Esophagus squamous epithelium (tissue), 5 donors: ENCODE data around the gene TMEM116. TPM values are rescaled to one million over a fixed set of nuclear protein-coding genes. Genes with fewer than 3 reads are reported as not detected.
"Not testable (repeated sequence)": the region's sequence is repeated elsewhere in the genome, so short reads cannot be mapped to it uniquely, and the experiment has no call there.

Experiments used
- DNase-seq: peaks from one replicate; lab custom pipeline; 2025; lab: John Stamatoyannopoulos, UW
- H3K27ac ChIP-seq, 4 donors: fragments of 200-600 bp; sonication (generic); one replicate each; pipeline ENCODE4 v1.5.1; 2016 to 2019; ENCODE audit warnings: mild to moderate bottlenecking in 1 of 4
- H3K27me3 ChIP-seq, 4 donors: fragments of 200-600 bp; sonication (generic); 1 replicate in 3 of 4; 2 replicates in 1 of 4; pipeline versions ENCODE4 v1.5.1 to v1.6.0; 2017 to 2021; ENCODE audit warnings: antibody characterized with exemption in 1 of 4
- H3K36me3 ChIP-seq, 3 donors: fragments of 200-600 bp; sonication (generic); one replicate each; pipeline ENCODE4 v1.5.1; 2016 to 2019
- H3K4me1 ChIP-seq, 3 donors: fragments of 200-600 bp; sonication (generic); one replicate each; pipeline ENCODE4 v1.5.1; 2017 to 2019
- H3K4me3 ChIP-seq, 4 donors: fragments of 200-600 bp; sonication (generic); 1 replicate in 3 of 4; 2 replicates in 1 of 4; pipeline ENCODE4 v1.5.1; 2016 to 2019; ENCODE audit warnings: mild to moderate bottlenecking in 2 of 4, moderate library complexity in 1 of 4
- H3K9me3 ChIP-seq, 3 donors: fragments of 200-600 bp; sonication (generic); one replicate each; pipeline ENCODE4 v1.5.1; 2016 to 2019
- CTCF ChIP-seq, 6 experiments: fragments of 450-650 bp in 4 of 6; fragments of 200-600 bp in 2 of 6; sonication (generic) in 2 of 6; IDR thresholded peaks; one replicate each; pipeline ENCODE4 v1.5.1; 2016 to 2019; ENCODE audit warnings: antibody characterized with exemption in 6 of 6, mild to moderate bottlenecking in 4 of 6, moderate library complexity in 4 of 6
- POLR2A ChIP-seq, 4 donors: fragments of 450-650 bp; IDR thresholded peaks; one replicate each; pipeline ENCODE4 v1.6.1; 2017; ENCODE audit warnings: antibody characterized with exemption in 4 of 4, mild to moderate bottlenecking in 4 of 4, moderate library complexity in 3 of 4
- WGBS, 2 donors: methylation state at CpG; one replicate each; pipeline ENCODE4 v1.1.5; 2018; 5-methylcytosine and 5-hydroxymethylcytosine counted together
- intact Hi-C: fragments of 100-400 bp; cut with DNase I; formaldehyde crosslinking; loops from one replicate; pipeline ENCODE4 v1.15.0; 2022
- total RNA-seq, 4 donors: library from RNA; depleted of rRNA; stranded (reverse); fragments of >200 nt; gene quantifications; one replicate each; pipeline ENCODE4 v1.1.0, GENCODE V29; 2016
- donor health status: DM: yes; HTN: yes; CAD: no.

Gene TMEM116
- 10 to 100 TPM in 2 of 4 donors, 1 to 10 TPM in 2; 4.7 to 12.1 (median 9.1) TPM for total RNA-seq

- TF ChIP-seq CTCF (IDR thresholded peaks at IDR 0.05) (peak; percentile 29 to 80 (median 69)), POLR2A (IDR thresholded peaks at IDR 0.05) (peak in 3 of 4 donors; percentile 54 to 95 (median 89))
- intact Hi-C loops = no loop called here
- peak; percentile 96 for DNase-seq
- Histone ChIP-seq H3K27me3 (no peaks in the 10 kb centered on the region), H3K9me3 (no peaks in the 10 kb centered on the region), H3K4me1 (peaks cover 17 to 72% (median 28%) of the 10 kb centered on the region in 3 donors), H3K27ac (peak within 1 kb of the TSS; percentile 94 to 100 (median 98)), H3K4me3 (peak within 1 kb of the TSS; percentile 82 to 100 (median 96)), H3K36me3 (peaks cover 0 to 18% (median 0%) of the 10 kb centered on the region in 3 donors)
- WGBS, 2 donors = 0 to 2% methylated on average over 17 to 20 of the region's 67 CpGs
Measured at GRCh38 chr12:112012775-112013600, at the start of gene TMEM116, which contains the start of gene ERP29. TSS of gene TMEM116 (minus strand) at chr12:112013165. CDS start at chr12:112005270, 7,895 bp downstream. TSS of gene ERP29 (plus strand) at chr12:112013426. CDS start at chr12:112013466, 40 bp downstream.

- intact Hi-C loops = no loop called here
- Histone ChIP-seq H3K4me1 (no peaks in the 10 kb centered on the region), H3K27me3 (no peaks in the 10 kb centered on the region), H3K36me3 (peaks cover 15 to 100% (median 31%) of the 10 kb centered on the region in 3 donors), H3K4me3 (no peak overlapping the region), H3K27ac (no peak overlapping the region), H3K9me3 (no peaks in the 10 kb centered on the region)
- WGBS, 2 donors = 95 to 100% methylated on average over 2 of the region's 2 CpGs
- DNase-seq = no peak
- TF ChIP-seq CTCF (IDR thresholded peaks at IDR 0.05) (no peak), POLR2A (IDR thresholded peaks at IDR 0.05) (no peak)
Measured at GRCh38 chr12:112061137-112061536, 48.2 kb upstream of the TMEM116 start.

DNA sequence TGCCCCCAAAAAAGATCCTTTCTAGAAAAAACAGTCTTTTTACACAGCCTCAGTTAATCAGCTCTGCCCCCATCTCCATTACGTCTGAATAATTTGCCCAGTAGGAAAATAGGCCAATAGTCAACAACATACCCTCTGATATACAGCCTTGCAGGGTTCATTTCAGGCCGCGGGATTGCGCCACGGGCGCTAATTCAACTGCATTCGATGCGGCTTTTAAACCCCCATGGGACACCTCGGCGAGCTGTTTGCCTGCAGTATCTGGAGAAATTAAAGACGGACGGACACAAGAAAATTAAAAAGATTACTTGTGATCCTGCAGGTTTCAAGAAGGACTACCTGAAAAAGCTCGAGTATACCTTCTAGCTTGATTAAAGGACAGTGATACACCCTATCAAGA, 36.4 kb upstream of the TMEM116 start:
- Histone ChIP-seq H3K27ac (no peak overlapping the region), H3K27me3 (no peaks in the 10 kb centered on the region), H3K36me3 (peaks cover 8 to 100% (median 44%) of the 10 kb centered on the region in 3 donors), H3K4me3 (no peak overlapping the region), H3K4me1 (no peaks in the 10 kb centered on the region), H3K9me3 (no peaks in the 10 kb centered on the region)
- no peak for DNase-seq
- WGBS, 2 donors = 93% methylated on average over 11 to 13 of the region's 13 CpGs
- intact Hi-C loops = no loop called here
- TF ChIP-seq CTCF (IDR thresholded peaks at IDR 0.05) (no peak), POLR2A (IDR thresholded peaks at IDR 0.05) (no peak)

DNA sequence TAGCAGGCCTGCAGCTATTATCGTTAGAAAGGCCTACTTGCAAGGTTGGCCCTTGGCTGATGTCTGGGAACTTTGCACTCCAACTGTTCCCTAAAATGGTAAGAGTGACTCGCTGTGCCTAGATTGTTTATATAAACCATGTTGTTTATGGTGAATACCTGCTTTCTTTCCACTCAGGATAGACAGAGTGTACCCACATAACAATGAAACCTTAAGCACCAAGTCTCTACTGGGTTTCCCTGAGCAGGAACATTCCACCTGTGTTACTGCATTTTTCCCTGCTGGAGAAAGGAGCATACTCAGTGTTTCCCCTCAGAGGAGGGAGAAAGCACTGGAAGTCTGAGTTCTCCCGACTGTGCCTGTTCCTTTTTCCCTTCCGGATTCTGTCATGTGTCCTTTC, 33.0 kb upstream of the TMEM116 start:
- Histone ChIP-seq H3K27ac (peak overlapping the region in 3 of 4 donors; percentile 10 to 42 (median 38)), H3K4me1 (no peaks in the 10 kb centered on the region), H3K4me3 (no peak overlapping the region), H3K36me3 (peaks cover 0 to 100% (median 50%) of the 10 kb centered on the region in 3 donors), H3K9me3 (no peaks in the 10 kb centered on the region), H3K27me3 (no peaks in the 10 kb centered on the region)
- TF ChIP-seq POLR2A (IDR thresholded peaks at IDR 0.05) (no peak), CTCF (IDR thresholded peaks at IDR 0.05) (no peak)
- intact Hi-C loops = no loop called here
- WGBS, 2 donors = 71 to 74% methylated on average over 4 of the region's 4 CpGs
- no peak for DNase-seq

- DNase-seq, H3K27ac ChIP-seq, H3K9me3 ChIP-seq, H3K4me1 ChIP-seq, intact Hi-C loops, H3K27me3 ChIP-seq, H3K4me3 ChIP-seq: not testable (repeated sequence)
- WGBS, 2 donors = 90 to 92% methylated on average over 12 of the region's 12 CpGs
- H3K36me3 ChIP-seq = peaks cover 0 to 100% (median 25%) of the 10 kb centered on the region in 3 donors
Measured at GRCh38 chr12:112036614-112037013, 23.6 kb upstream of the TMEM116 start.
